Glomerular visceral epithelial cell (primary cell): Measurements from ENCODE around the gene LTC4S.
"Not testable (repeated sequence)": the region's sequence is repeated elsewhere in the genome, so short reads cannot be mapped to it uniquely, and the experiment has no call there.

Experiments used
- DNase-seq: peaks from one replicate; pipeline ENCODE4 v3.0.0-alpha.2; 2016; ENCODE audit errors: extremely low spot score

The LTC4S gene

GRCh38 chr5:179769271-179769670 lies 24.5 kb upstream of the LTC4S start:
- DNase-seq = no peak

- DNase-seq = no peak
These were observed 24.0 kb upstream of the LTC4S start for GRCh38 chr5:179769796-179770195.

- no peak for DNase-seq
These were observed 22.4 kb upstream of the LTC4S start for GRCh38 chr5:179771311-179771895.

- no peak for DNase-seq
These were observed 21.4 kb upstream of the LTC4S start for GRCh38 chr5:179772351-179772750.

- no peak for DNase-seq
These were observed 20.1 kb upstream of the LTC4S start for GRCh38 chr5:179773686-179774040.

- DNase-seq = no peak
These were observed 19.3 kb upstream of the LTC4S start for GRCh38 chr5:179774442-179774841.

GRCh38 chr5:179776411-179776938 lies 17.3 kb upstream of the LTC4S start:
- DNase-seq = no peak

GRCh38 chr5:179777456-179777855 lies 16.3 kb upstream of the LTC4S start:
- DNase-seq = no peak

- DNase-seq = no peak
These were observed 15.9 kb upstream of the LTC4S start for GRCh38 chr5:179777909-179778308.

- no peak for DNase-seq
These were observed 15.2 kb upstream of the LTC4S start for GRCh38 chr5:179778591-179778990.

GRCh38 chr5:179779826-179780225 lies 14.0 kb upstream of the LTC4S start:
- DNase-seq = no peak

GRCh38 chr5:179780362-179780761 lies 13.4 kb upstream of the LTC4S start:
- DNase-seq = no peak

GRCh38 chr5:179781846-179782245 lies 11.9 kb upstream of the LTC4S start:
- DNase-seq = no peak

- DNase-seq = no peak
These were observed 10.7 kb upstream of the LTC4S start for GRCh38 chr5:179783128-179783527.

GRCh38 chr5:179786861-179787260 lies 6.9 kb upstream of the LTC4S start:
- DNase-seq = no peak

GRCh38 chr5:179788193-179788854 lies 5.5 kb upstream of the LTC4S start:
- no peak for DNase-seq

- not testable (repeated sequence) for DNase-seq
These were observed 4.5 kb upstream of the LTC4S start for GRCh38 chr5:179789278-179789677.

- no peak for DNase-seq
These were observed 1.7 kb upstream of the LTC4S start for GRCh38 chr5:179791881-179792611.

- peak; percentile 14 for DNase-seq
These were observed 946 bp upstream of the LTC4S start for GRCh38 chr5:179792612-179793467.

- DNase-seq = no peak
These were observed 385 bp downstream of the LTC4S start for GRCh38 chr5:179794171-179794570.

GRCh38 chr5:179794575-179794974 lies 789 bp downstream of the LTC4S start:
- DNase-seq = no peak
